Choroid plexus epithelial cell (primary cell): ENCODE results near the gene TUT4.

ENCODE experiments used
- DNase-seq: peaks from one replicate; pipeline ENCODE4 v3.0.0-alpha.2; 2010; ENCODE audit warnings: low read depth
- H3K4me3 ChIP-seq: 2 replicates; pipeline ENCODE4 v1.5.1; 2011; ENCODE audit warnings: low read depth, mild to moderate bottlenecking, control low read depth, low read length, moderate library complexity
- TF ChIP-seq, protein P1 (sequence below): conservative IDR thresholded peaks from 2 replicates; pipeline ENCODE4 v1.5.1; 2011; ENCODE audit warnings: low read depth, mild to moderate bottlenecking, control low read depth, inconsistent platforms, low read length, moderate library complexity

The TUT4 gene, protein sequence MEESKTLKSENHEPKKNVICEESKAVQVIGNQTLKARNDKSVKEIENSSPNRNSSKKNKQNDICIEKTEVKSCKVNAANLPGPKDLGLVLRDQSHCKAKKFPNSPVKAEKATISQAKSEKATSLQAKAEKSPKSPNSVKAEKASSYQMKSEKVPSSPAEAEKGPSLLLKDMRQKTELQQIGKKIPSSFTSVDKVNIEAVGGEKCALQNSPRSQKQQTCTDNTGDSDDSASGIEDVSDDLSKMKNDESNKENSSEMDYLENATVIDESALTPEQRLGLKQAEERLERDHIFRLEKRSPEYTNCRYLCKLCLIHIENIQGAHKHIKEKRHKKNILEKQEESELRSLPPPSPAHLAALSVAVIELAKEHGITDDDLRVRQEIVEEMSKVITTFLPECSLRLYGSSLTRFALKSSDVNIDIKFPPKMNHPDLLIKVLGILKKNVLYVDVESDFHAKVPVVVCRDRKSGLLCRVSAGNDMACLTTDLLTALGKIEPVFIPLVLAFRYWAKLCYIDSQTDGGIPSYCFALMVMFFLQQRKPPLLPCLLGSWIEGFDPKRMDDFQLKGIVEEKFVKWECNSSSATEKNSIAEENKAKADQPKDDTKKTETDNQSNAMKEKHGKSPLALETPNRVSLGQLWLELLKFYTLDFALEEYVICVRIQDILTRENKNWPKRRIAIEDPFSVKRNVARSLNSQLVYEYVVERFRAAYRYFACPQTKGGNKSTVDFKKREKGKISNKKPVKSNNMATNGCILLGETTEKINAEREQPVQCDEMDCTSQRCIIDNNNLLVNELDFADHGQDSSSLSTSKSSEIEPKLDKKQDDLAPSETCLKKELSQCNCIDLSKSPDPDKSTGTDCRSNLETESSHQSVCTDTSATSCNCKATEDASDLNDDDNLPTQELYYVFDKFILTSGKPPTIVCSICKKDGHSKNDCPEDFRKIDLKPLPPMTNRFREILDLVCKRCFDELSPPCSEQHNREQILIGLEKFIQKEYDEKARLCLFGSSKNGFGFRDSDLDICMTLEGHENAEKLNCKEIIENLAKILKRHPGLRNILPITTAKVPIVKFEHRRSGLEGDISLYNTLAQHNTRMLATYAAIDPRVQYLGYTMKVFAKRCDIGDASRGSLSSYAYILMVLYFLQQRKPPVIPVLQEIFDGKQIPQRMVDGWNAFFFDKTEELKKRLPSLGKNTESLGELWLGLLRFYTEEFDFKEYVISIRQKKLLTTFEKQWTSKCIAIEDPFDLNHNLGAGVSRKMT (N-terminal part only)

DNA sequence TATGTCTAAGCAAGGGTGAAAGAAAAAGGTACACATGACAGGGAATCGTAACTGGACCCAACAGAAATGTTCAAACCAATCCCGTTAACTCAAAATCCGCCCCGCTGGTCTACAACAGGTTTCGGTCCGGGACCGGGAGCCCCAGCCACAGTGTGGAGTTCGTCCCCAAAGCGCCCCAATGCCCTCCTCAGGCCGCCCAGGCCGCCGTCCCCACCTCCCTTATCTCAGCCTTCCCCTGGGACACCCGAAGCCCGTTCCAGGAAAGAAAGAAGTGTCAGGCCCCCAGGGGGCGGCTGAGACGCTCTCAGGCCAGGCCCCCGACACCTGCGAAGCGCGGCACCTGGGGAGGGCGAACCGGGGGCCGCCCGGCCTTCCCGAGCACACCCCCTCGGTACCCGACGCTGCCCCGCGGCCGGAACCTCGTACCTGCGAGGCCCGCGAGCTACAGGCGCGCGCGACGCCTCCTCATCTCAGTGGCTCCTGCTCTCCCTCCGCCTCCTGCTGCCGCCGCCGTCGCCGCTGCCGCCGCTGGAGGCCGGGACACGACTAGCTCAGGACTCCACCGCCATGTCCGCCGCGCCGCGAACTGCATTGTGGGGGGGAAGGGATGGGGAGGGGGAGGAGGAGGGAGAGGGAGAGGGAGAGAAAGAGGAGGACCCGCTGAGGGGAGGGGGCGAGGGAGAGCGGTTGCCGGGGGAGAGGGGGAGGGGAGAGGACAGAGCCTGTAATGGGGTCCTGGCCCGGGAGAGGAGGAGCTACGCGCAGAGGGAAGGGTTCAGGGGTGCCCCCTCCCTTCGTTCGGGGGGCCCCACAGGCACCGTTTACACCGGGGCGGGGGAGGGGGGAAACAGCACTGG lies at the start of gene TUT4:
TSS of gene TUT4 (minus strand) at position 588 of the 857 bp plus-strand sequence. CDS start 26,812 bp downstream, outside the sequence.
- TF ChIP-seq, protein P1, sequence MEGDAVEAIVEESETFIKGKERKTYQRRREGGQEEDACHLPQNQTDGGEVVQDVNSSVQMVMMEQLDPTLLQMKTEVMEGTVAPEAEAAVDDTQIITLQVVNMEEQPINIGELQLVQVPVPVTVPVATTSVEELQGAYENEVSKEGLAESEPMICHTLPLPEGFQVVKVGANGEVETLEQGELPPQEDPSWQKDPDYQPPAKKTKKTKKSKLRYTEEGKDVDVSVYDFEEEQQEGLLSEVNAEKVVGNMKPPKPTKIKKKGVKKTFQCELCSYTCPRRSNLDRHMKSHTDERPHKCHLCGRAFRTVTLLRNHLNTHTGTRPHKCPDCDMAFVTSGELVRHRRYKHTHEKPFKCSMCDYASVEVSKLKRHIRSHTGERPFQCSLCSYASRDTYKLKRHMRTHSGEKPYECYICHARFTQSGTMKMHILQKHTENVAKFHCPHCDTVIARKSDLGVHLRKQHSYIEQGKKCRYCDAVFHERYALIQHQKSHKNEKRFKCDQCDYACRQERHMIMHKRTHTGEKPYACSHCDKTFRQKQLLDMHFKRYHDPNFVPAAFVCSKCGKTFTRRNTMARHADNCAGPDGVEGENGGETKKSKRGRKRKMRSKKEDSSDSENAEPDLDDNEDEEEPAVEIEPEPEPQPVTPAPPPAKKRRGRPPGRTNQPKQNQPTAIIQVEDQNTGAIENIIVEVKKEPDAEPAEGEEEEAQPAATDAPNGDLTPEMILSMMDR = no peak
- H3K4me3 ChIP-seq = peak within 1 kb of the TSS; percentile 88
- peak; percentile 80 for DNase-seq

DNA sequence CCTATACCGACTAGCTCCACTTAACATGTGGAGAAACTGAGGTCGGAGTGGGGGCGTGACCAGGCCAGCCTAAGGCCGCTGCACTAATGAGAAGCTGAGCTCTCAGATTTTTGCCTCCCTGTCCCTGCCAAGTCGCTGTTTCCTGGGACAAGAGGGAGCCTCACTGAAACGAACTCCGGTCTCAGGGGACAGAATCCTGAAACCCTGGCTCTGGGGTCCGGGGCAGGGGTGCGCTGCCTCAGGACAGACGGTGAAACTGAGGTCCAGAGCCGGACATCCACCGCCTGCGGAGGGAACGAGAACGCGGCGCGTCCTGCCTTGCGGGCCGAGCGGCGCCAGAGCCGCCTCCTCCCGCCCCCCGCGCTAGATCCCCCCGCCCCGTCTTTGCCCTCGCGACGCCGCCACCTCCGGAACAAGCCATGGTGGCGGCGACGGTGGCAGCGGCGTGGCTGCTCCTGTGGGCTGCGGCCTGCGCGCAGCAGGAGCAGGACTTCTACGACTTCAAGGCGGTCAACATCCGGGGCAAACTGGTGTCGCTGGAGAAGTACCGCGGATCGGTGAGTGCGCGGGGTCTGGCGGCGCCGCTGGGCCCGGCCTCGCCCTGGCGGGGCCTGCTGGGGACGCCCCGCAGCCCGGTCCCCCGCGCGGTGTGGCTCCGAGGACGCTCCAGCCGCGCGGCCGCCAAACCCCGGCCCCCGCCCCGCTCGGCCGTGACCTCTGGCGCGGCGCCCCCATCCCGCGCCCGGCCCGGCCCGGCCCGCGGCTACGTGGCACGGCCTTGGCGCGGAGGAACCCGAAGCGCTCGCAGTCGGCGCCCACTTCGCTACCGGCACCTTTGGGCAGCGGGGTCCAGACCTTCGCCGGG lies 49.3 kb upstream of the TUT4 start, which contains the start of gene GPX7:
TSS of gene GPX7 (plus strand) at position 381 of the 865 bp plus-strand sequence. CDS start at position 420, 39 bp downstream.
- DNase-seq = peak; percentile 52
- TF ChIP-seq, protein P1 = no peak

DNA sequence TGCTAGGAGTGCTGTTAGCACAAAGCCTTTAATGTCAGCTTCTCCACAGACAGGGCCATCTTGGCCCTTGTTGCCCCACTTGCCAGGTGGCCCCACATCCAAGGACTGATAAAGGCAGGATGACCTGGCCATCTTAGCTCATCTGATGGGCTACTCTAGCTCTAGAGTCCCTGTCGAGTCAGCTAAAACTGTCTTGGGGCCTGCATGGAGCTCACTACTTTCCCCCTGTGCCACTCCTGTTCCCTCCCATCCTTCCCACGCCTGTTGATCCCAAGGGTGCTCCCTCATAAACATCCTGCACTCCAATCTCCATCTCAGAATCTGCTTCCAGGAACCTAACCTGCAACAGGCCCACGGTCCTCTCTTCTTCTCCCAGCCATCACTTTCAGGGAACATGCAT lies 48.6 kb upstream of the TUT4 start:
- H3K4me3 ChIP-seq = no peak overlapping the region

More for the DNA sequence above, 49.3 kb upstream of the TUT4 start, which contains the start of gene GPX7:
- peak within 1 kb of the TSS; percentile 68 for H3K4me3 ChIP-seq

DNA sequence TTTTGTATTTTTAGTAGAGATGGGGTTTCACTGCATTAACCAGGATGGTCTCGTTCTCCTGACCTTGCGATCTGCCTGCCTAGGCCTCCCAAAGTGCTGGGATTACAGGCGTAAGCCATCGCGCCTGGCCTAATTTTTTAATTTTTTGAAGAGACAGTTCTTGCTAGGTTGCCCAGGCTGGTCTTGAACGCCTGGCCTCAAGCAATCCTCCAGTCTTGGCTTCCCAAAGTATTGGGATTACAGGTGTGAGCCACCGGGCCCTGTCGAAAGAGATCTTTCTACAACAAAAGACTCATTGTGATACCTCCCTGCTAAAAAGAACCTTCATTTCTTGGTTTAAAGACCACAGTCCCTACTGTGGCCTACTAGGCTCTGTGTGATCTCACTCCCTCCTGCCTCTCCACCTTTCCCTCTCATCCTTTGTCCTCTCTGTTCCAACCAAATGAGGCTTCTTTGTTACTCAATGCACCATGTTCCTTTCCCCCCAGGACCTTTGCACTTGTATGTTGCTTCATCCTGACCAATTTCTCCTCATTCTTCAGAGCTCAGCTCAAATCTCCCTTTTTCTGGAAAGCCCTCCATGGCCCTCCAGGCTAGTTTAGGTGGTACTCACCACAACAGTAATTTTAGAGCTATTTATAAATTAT lies 47.8 kb upstream of the TUT4 start:
- no peak overlapping the region for H3K4me3 ChIP-seq
- TF ChIP-seq, protein P1 = no peak
- DNase-seq = no peak

More for the DNA sequence above, 48.6 kb upstream of the TUT4 start:
- no peak for DNase-seq
- TF ChIP-seq, protein P1 = no peak

DNA sequence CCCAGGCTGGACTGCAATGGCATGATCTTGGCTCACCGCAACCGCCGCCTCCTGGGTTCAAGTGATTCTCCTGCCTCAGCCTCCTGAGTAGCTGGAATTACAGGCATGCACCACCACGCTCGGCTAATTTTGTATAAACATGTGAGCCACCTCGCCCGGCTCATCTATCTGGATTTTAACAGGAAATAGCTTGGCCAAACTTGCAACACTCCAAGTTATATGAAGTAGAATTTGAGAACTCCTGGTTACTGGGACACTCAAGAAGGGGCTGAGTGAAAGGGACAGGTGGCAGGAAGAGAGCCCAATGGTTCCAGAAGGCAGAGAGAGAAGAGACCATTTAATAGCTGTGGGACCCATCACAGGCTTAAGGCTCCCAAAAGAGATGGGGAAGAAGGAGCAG lies 46.3 kb upstream of the TUT4 start:
- TF ChIP-seq, protein P1 = no peak
- no peak overlapping the region for H3K4me3 ChIP-seq
- DNase-seq = no peak
